H1 (cell line): Measurements from ENCODE around the gene LRRC27. TPM values are rescaled to one million over a fixed set of nuclear protein-coding genes. Genes with fewer than 3 reads are reported as not detected.

ENCODE experiments used
- BACH1 ChIP-seq: IDR thresholded peaks from 2 replicates; pipeline ENCODE4 v1.6.1; 2012; ENCODE audit warnings: low read length, improper control_type of control experiment
- CTBP2 ChIP-seq: IDR thresholded peaks from 2 replicates; pipeline ENCODE4 v1.7.0; 2011; ENCODE audit warnings: borderline replicate concordance, mild to moderate bottlenecking, moderate library complexity, mixed read lengths, low read length; ENCODE audit not compliant: insufficient read depth, insufficient read length
- JUN ChIP-seq: IDR thresholded peaks from 2 replicates; pipeline ENCODE4 v1.6.1; 2011; ENCODE audit warnings: low read depth, mild to moderate bottlenecking, improper control_type of control experiment, low read length
- KDM4A ChIP-seq: IDR thresholded peaks from one replicate; pipeline ENCODE4 v1.7.1; 2012; ENCODE audit warnings: low read depth, mild to moderate bottlenecking, moderate library complexity, low read length, inconsistent platforms; ENCODE audit not compliant: severe bottlenecking
- RXRA ChIP-seq: IDR thresholded peaks from 2 replicates; pipeline ENCODE4 v1.6.1; 2011; ENCODE audit warnings: low read depth, mild to moderate bottlenecking, low read length, moderate library complexity; ENCODE audit not compliant: insufficient read depth
- polyA plus RNA-seq, 7 experiments: library from polyadenylated mRNA; depleted of rRNA in 3 of 7; stranded (reverse) in 5 of 7; unstranded in 2 of 7; fragments of >200 nt in 5 of 7; fragments of 200-250 nt in 2 of 7; gene quantifications; 1 replicate in 5 of 7; 2 replicates in 1 of 7; 4 replicates in 1 of 7; pipeline versions ENCODE4 v1.2.1 to v1.2.3, GENCODE V29; 2011 to 2013; ENCODE audit warnings: missing spikeins in 2 of 7, mixed read lengths in 2 of 7
- total RNA-seq: library from RNA; stranded (reverse); fragmentation: NEBNext Ultra II Directional; extraction: Animal tissue kit (Norgen Biotek cat#: 25700); gene quantifications from 2 replicates; pipeline ENCODE4 v1.2.1, GENCODE V29; 2021

LRRC27 gene
- total and polyA plus RNA-seq, 2 of the 8 experiments (the other 6 are each of a cell fraction or from before 2014, with no cell fraction given), result 1.2 to 3.8 TPM

- TF ChIP-seq KDM4A (no peak), BACH1 (no peak), RXRA (no peak), JUN (no peak), CTBP2 (no peak)
- TF ChIP-seq, all 59 proteins: peak for 0
Observed at GRCh38 chr10:132373241-132373955, 41.4 kb downstream of the LRRC27 start (continued).
